Neural cell (in vitro differentiated cells): Measurements from ENCODE around the gene DCAF6. TPM values are rescaled to one million over a fixed set of nuclear protein-coding genes. Genes with fewer than 3 reads are reported as not detected.

Source experiments
- H2AFZ ChIP-seq: fragments of 200-600, 300-800 bp; sonication (generic), shearing (Covaris generic); 2 replicates; pipeline ENCODE4 v1.6.0; 2014; ENCODE audit warnings: low read depth, mild to moderate bottlenecking, antibody characterized with exemption, low read length, moderate library complexity
- H3F3A ChIP-seq: fragments of 200-600 bp; shearing (Covaris generic); 2 replicates; pipeline ENCODE4 v1.6.1; 2016; ENCODE audit warnings: mild to moderate bottlenecking, moderate library complexity, mixed read lengths, antibody characterized with exemption, low read length; ENCODE audit not compliant: insufficient read depth, poor library complexity, severe bottlenecking
- H3K27ac ChIP-seq: fragments of 200-600, 300-800 bp; sonication (generic), shearing (Covaris generic); 2 replicates; pipeline ENCODE4 v1.5.1; 2014; ENCODE audit warnings: mild to moderate bottlenecking, low read length, moderate library complexity
- H3K27me3 ChIP-seq: fragments of 300-800, 200-600 bp; sonication (generic), shearing (Covaris generic); 2 replicates; pipeline ENCODE4 v1.6.0; 2014; ENCODE audit warnings: mild to moderate bottlenecking, low read depth, low read length, moderate library complexity; ENCODE audit not compliant: insufficient read depth
- H3K36me3 ChIP-seq: fragments of 300-800, 200-600 bp; sonication (generic), shearing (Covaris generic); 2 replicates; pipeline ENCODE4 v1.5.1; 2014; ENCODE audit warnings: mild to moderate bottlenecking, antibody characterized with exemption, low read length, moderate library complexity; ENCODE audit not compliant: insufficient read depth
- H3K4me2 ChIP-seq: fragments of 300-800, 200-600 bp; sonication (generic), shearing (Covaris generic); 2 replicates; pipeline ENCODE4 v1.6.0; 2014; ENCODE audit warnings: mild to moderate bottlenecking, low read length
- H3K4me3 ChIP-seq: fragments of 300-800, 200-600 bp; sonication (generic), shearing (Covaris generic); 2 replicates; pipeline ENCODE4 v1.5.1; 2014; ENCODE audit warnings: mild to moderate bottlenecking, low read length, moderate library complexity
- H3K79me2 ChIP-seq: fragments of 200-600 bp; shearing (Covaris generic); replicated peaks from 2 replicates; pipeline ENCODE4 v1.6.0; 2014; ENCODE audit warnings: mild to moderate bottlenecking, low read length, moderate library complexity; ENCODE audit not compliant: insufficient read depth
- H3K9ac ChIP-seq: fragments of 300-800, 200-600 bp; sonication (generic), shearing (Covaris generic); 2 replicates; pipeline ENCODE4 v1.6.1; 2016; ENCODE audit warnings: mild to moderate bottlenecking, low read length, mixed read lengths
- H3K9me2 ChIP-seq: fragments of 200-600 bp; shearing (Covaris generic); 2 replicates; pipeline ENCODE4 v1.6.1; 2016; ENCODE audit warnings: mild to moderate bottlenecking, low read length, mixed read lengths; ENCODE audit not compliant: insufficient read depth
- H3K9me3 ChIP-seq: fragments of 200-600, 300-800 bp; sonication (generic), shearing (Covaris generic); 2 replicates; pipeline ENCODE4 v1.6.1; 2016; ENCODE audit warnings: mild to moderate bottlenecking, mixed run types, low read length, moderate library complexity, mixed read lengths
- H4K20me1 ChIP-seq: fragments of 200-600 bp; shearing (Covaris generic); 2 replicates; pipeline ENCODE4 v1.6.1; 2016; ENCODE audit warnings: mild to moderate bottlenecking, mixed run types; ENCODE audit not compliant: insufficient read depth
- CTCF ChIP-seq: fragments of 450-650 bp; IDR thresholded peaks from 2 replicates; pipeline ENCODE4 v1.5.1; 2014; ENCODE audit warnings: antibody characterized with exemption, mild to moderate bottlenecking, moderate library complexity; ENCODE audit not compliant: poor library complexity, severe bottlenecking
- EP300 ChIP-seq: fragments of 450-650 bp; conservative IDR thresholded peaks from 2 replicates; pipeline ENCODE4 v1.6.1; 2014; ENCODE audit warnings: antibody characterized with exemption, mild to moderate bottlenecking, moderate library complexity; ENCODE audit not compliant: poor library complexity, severe bottlenecking
- EZH2 ChIP-seq: fragments of 200-600, 300-800 bp; shearing (Covaris generic), sonication (generic); IDR thresholded peaks from 2 replicates; pipeline ENCODE4 v1.6.1; 2014; ENCODE audit warnings: antibody characterized with exemption, low read length, borderline replicate concordance, mild to moderate bottlenecking; ENCODE audit not compliant: insufficient read depth, poor library complexity, severe bottlenecking
- MXI1 ChIP-seq: fragments of 450-650 bp; conservative IDR thresholded peaks from 2 replicates; pipeline ENCODE4 v1.6.1; 2014; ENCODE audit warnings: antibody characterized with exemption, mild to moderate bottlenecking; ENCODE audit not compliant: poor library complexity, severe bottlenecking
- POLR2AphosphoS5 ChIP-seq: IDR thresholded peaks from 2 replicates; pipeline ENCODE4 v1.6.1; 2012
- RAD21 ChIP-seq: fragments of 450-650 bp; conservative IDR thresholded peaks from 2 replicates; pipeline ENCODE4 v1.6.1; 2014; ENCODE audit warnings: antibody characterized with exemption, mild to moderate bottlenecking, moderate library complexity
- REST ChIP-seq: IDR thresholded peaks from 2 replicates; pipeline ENCODE4 v1.6.1; 2012; ENCODE audit warnings: borderline replicate concordance
- SMC3 ChIP-seq: fragments of 450-650 bp; conservative IDR thresholded peaks from 2 replicates; pipeline ENCODE4 v1.6.1; 2014; ENCODE audit warnings: antibody characterized with exemption, mild to moderate bottlenecking, moderate library complexity; ENCODE audit not compliant: poor library complexity
- TAF1 ChIP-seq: IDR thresholded peaks from 2 replicates; pipeline ENCODE4 v1.6.1; 2012; ENCODE audit warnings: low read depth
- polyA plus RNA-seq: library from polyadenylated mRNA; depleted of rRNA; stranded (reverse); fragments of >200 nt; gene quantifications from 2 replicates; pipeline ENCODE4 v1.2.3, GENCODE V29; 2014

The DCAF6 gene
- polyA plus RNA-seq, 1 donor from 2014 or later, result 44.8 TPM

DNA sequence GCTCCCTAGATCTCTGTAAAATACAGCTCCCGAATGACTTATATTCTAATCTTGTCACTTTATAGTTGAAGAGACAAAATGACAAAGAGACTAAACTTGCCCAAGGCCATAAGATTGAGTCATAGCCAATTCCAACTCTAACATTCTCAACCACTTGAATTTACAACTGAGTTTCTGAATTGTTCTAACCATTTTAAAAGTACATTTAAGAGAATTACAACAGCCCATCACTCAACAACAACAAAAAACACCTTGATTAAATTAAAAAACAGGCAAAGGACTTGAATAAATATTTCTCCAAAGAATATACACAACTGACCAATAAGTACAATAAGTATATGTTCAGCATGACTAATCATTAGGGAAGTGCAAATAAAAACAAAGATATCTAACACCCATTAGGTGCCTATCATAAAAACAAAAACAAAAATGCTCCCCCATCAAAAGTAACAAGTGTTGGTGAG lies 13.8 kb upstream of the DCAF6 start:
- Histone ChIP-seq H3K9me3 (no peaks in the 10 kb centered on the region), H3F3A (no peaks in the 10 kb centered on the region), H4K20me1 (no peaks in the 10 kb centered on the region), H3K27ac (no peak overlapping the region), H3K4me3 (no peak overlapping the region), H3K4me2 (no peak overlapping the region), H3K9me2 (no peaks in the 10 kb centered on the region), H3K79me2 (peaks cover 8% of the 10 kb centered on the region), H3K36me3 (peaks cover 7% of the 10 kb centered on the region), H3K9ac (no peak overlapping the region), H2AFZ (no peak overlapping the region), H3K27me3 (no peaks in the 10 kb centered on the region)
- TF ChIP-seq CTCF, result no peak
- TF ChIP-seq REST, result no peak
- TF ChIP-seq TAF1, result no peak

GRCh38 chr1:167923324-167924056 lies 13.0 kb upstream of the DCAF6 start:
- Histone ChIP-seq H3K9me3 (no peaks in the 10 kb centered on the region), H3K4me2 (no peak overlapping the region), H3K27me3 (no peaks in the 10 kb centered on the region), H3K79me2 (peaks cover 13% of the 10 kb centered on the region), H3K9ac (no peak overlapping the region), H4K20me1 (no peaks in the 10 kb centered on the region), H3K4me3 (no peak overlapping the region), H2AFZ (no peak overlapping the region), H3K36me3 (peaks cover 7% of the 10 kb centered on the region), H3K27ac (no peak overlapping the region), H3F3A (no peaks in the 10 kb centered on the region), H3K9me2 (no peaks in the 10 kb centered on the region)
- TF ChIP-seq TAF1, result no peak
- no peak for TF ChIP-seq SMC3
- TF ChIP-seq RAD21, result no peak
- no peak for TF ChIP-seq EP300
- no peak for TF ChIP-seq POLR2AphosphoS5
- no peak for TF ChIP-seq MXI1
- TF ChIP-seq CTCF, result no peak
- TF ChIP-seq EZH2, result no peak
- TF ChIP-seq REST, result no peak
